Endodermal cell (in vitro differentiated cells): ENCODE data around the gene MXRA7. TPM values are rescaled to one million over a fixed set of nuclear protein-coding genes. Genes with fewer than 3 reads are reported as not detected.

Source experiments
- DNase-seq: peaks from one replicate; pipeline ENCODE4 v3.0.0-alpha.2; 2017
- H3K27ac ChIP-seq: 2 replicates; pipeline ENCODE4 v1.5.1; 2013; ENCODE audit warnings: mild to moderate bottlenecking, low read depth, low read length, moderate library complexity
- H3K27me3 ChIP-seq: 2 replicates; pipeline ENCODE4 v1.6.1; 2013; ENCODE audit warnings: mild to moderate bottlenecking, low read length, moderate library complexity; ENCODE audit not compliant: insufficient read depth, control insufficient read depth, poor library complexity, severe bottlenecking
- H3K36me3 ChIP-seq: 2 replicates; pipeline ENCODE4 v1.7.0; 2013; ENCODE audit warnings: mild to moderate bottlenecking, low read length, moderate library complexity; ENCODE audit not compliant: control insufficient read depth, insufficient read depth
- H3K4me1 ChIP-seq: one replicate; pipeline ENCODE4 v1.7.0; 2013; ENCODE audit warnings: low read length; ENCODE audit not compliant: control insufficient read depth, insufficient read depth
- H3K4me3 ChIP-seq: 2 replicates; pipeline ENCODE4 v1.5.1; 2013; ENCODE audit warnings: mild to moderate bottlenecking, low read length, moderate library complexity
- H3K9ac ChIP-seq: 2 replicates; pipeline ENCODE4 v1.6.1; 2013; ENCODE audit warnings: mild to moderate bottlenecking, low read length, moderate library complexity; ENCODE audit not compliant: poor library complexity, severe bottlenecking; ENCODE audit errors: extremely low read depth
- H3K9me3 ChIP-seq: 2 replicates; pipeline ENCODE4 v1.6.1; 2013; ENCODE audit warnings: mild to moderate bottlenecking, low read length, moderate library complexity; ENCODE audit not compliant: control insufficient read depth
- H3K27ac Mint-ChIP-seq: 2 replicates; pipeline ENCODE4 v1.8.0; 2020; ENCODE audit warnings: mixed read lengths
- H3K27me3 Mint-ChIP-seq: 2 replicates; pipeline ENCODE4 v1.8.0; 2021; ENCODE audit warnings: mild to moderate bottlenecking, mixed read lengths; ENCODE audit not compliant: insufficient read depth
- H3K36me3 Mint-ChIP-seq: 2 replicates; pipeline ENCODE4 v1.8.0; 2020; ENCODE audit warnings: low read depth, mixed read lengths
- H3K4me1 Mint-ChIP-seq: 2 replicates; pipeline ENCODE4 v1.8.0; 2020; ENCODE audit warnings: mixed read lengths
- H3K4me3 Mint-ChIP-seq: 2 replicates; pipeline ENCODE4 v1.8.0; 2020; ENCODE audit warnings: mild to moderate bottlenecking, moderate library complexity, mixed read lengths
- H3K9me3 Mint-ChIP-seq: 2 replicates; pipeline ENCODE4 v1.8.0; 2020; ENCODE audit warnings: mild to moderate bottlenecking, mixed read lengths
- WGBS, 2 experiments: methylation state at CpG; one replicate each; pipeline versions ENCODE4 v1.1.5 to v1.1.7; 2013; ENCODE audit warnings: missing lambda C conversion rate in 2 of 2, mixed read lengths in 1 of 2; ENCODE audit not compliant: insufficient coverage in 1 of 2, insufficient read length in 1 of 2; 5-methylcytosine and 5-hydroxymethylcytosine counted together
- total RNA-seq, 2 donors: library from RNA; stranded (reverse); fragmentation: NEBNext Ultra II Directional in 1 of 2; extraction: Animal tissue kit (Norgen Biotek cat#: 25700) in 1 of 2; gene quantifications; 2 replicates in 1 of 2; 3 replicates in 1 of 2; pipeline ENCODE4 v1.2.1, GENCODE V29; 2021
- TF ChIP-seq, protein P1 (sequence below): fragments of 200-600 bp; sonication (generic); conservative IDR thresholded peaks from 2 replicates; pipeline ENCODE4 v1.5.0; 2021; ENCODE audit warnings: antibody characterized with exemption, mild to moderate bottlenecking

MXRA7 gene
- total RNA-seq, 2 donors from 2014 or later, result 61.6 to 77.1 TPM

GRCh38 chr17:76645481-76645880 lies 65.3 kb downstream of the MXRA7 start:
- H3K9me3 Mint-ChIP-seq, result no peaks in the 10 kb centered on the region
- no peak overlapping the region for H3K4me3 ChIP-seq
- H3K27me3 Mint-ChIP-seq, result peaks cover 9% of the 10 kb centered on the region
- H3K4me1 Mint-ChIP-seq, result peaks cover 8% of the 10 kb centered on the region
- no peak overlapping the region for H3K27ac Mint-ChIP-seq
- H3K27ac ChIP-seq, result no peak overlapping the region
- no peak for DNase-seq
- no peaks in the 10 kb centered on the region for H3K9me3 ChIP-seq
- no peaks in the 10 kb centered on the region for H3K36me3 ChIP-seq
- H3K36me3 Mint-ChIP-seq, result no peaks in the 10 kb centered on the region
- no peak overlapping the region for H3K9ac ChIP-seq
- peaks cover 4% of the 10 kb centered on the region for H3K4me1 ChIP-seq
- TF ChIP-seq, protein P1, sequence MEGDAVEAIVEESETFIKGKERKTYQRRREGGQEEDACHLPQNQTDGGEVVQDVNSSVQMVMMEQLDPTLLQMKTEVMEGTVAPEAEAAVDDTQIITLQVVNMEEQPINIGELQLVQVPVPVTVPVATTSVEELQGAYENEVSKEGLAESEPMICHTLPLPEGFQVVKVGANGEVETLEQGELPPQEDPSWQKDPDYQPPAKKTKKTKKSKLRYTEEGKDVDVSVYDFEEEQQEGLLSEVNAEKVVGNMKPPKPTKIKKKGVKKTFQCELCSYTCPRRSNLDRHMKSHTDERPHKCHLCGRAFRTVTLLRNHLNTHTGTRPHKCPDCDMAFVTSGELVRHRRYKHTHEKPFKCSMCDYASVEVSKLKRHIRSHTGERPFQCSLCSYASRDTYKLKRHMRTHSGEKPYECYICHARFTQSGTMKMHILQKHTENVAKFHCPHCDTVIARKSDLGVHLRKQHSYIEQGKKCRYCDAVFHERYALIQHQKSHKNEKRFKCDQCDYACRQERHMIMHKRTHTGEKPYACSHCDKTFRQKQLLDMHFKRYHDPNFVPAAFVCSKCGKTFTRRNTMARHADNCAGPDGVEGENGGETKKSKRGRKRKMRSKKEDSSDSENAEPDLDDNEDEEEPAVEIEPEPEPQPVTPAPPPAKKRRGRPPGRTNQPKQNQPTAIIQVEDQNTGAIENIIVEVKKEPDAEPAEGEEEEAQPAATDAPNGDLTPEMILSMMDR, result no peak
- no peaks in the 10 kb centered on the region for H3K27me3 ChIP-seq
- no peak overlapping the region for H3K4me3 Mint-ChIP-seq
- WGBS, 2 experiments, result 72 to 73% methylated on average over 4 to 5 of the region's 5 CpGs

DNA sequence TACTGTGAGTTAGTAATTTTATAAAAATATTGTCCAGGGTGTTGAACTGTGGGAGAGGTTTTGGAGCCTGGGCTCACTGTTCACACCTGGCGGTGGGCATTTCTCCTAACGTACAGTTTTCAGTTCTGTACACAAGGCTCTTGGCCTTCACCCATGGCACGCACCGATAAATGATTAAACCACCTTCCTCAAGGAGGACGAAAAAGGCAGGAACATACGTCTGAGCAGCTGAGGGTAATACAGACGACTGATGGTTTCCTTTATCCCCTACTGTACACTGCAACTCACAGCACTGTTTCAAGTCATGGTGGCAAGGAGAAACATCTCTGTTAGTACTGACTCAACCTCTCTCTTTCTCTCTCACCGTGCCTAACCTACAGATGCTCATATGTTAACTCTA lies 65.8 kb downstream of the MXRA7 start:
- Mint-ChIP-seq H3K27me3 (peaks cover 9% of the 10 kb centered on the region), H3K27ac (no peak overlapping the region)
- 93 to 98% methylated on average over 6 to 8 of the region's 8 CpGs for whole genome bisulfite sequencing, 2 experiments

DNA sequence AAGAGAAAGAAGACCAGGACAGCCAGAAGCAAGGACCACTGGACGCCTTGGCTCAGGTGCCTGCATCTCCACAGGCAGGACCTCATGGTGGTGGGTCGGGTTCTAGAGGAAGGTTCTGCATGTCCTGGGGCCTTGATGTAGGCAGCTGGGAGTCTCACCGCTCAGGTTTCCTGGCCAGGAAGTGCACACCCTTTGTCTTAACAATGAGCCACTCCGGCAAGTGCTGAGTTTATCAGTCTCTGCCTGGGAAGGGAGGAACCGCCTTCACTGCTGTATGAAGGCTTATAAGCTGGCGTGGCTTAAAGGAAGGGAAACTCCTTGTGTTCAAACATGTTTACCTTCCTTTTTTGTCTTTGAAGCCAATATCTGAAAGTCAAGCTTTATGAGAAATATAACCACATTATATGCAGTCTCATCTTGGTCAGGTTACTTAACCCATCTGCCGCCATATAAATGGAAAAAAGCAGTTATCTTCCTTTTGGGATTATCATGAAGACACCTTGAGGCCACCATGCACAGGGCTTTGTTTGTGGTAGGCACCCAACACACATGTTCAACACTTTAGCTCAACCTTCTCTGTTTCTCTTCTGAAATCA lies 67.1 kb downstream of the MXRA7 start, which contains the start of gene ST6GALNAC1:
TSS of gene ST6GALNAC1 (minus strand) at position 205 of the 596 bp plus-strand sequence. CDS start at position 86, 119 bp downstream.
- Mint-ChIP-seq H3K4me1 (peaks cover 17% of the 10 kb centered on the region), H3K4me3 (no peak within 1 kb of the TSS), H3K27me3 (peaks cover 9% of the 10 kb centered on the region), H3K27ac (no peak within 1 kb of the TSS), H3K36me3 (no peaks in the 10 kb centered on the region), H3K9me3 (no peaks in the 10 kb centered on the region)
- WGBS, 2 experiments, result 80 to 92% methylated on average over 5 to 7 of the region's 7 CpGs
- H3K9me3 ChIP-seq, result no peaks in the 10 kb centered on the region
- no peak within 1 kb of the TSS for H3K4me3 ChIP-seq
- no peaks in the 10 kb centered on the region for H3K27me3 ChIP-seq
- no peak within 1 kb of the TSS for H3K27ac ChIP-seq
- H3K9ac ChIP-seq, result no peak within 1 kb of the TSS
- H3K4me1 ChIP-seq, result peaks cover 7% of the 10 kb centered on the region
- TF ChIP-seq, protein P1, result no peak
- DNase-seq, result no peak
- H3K36me3 ChIP-seq, result no peaks in the 10 kb centered on the region

More for the DNA sequence above, 65.8 kb downstream of the MXRA7 start:
- H3K4me3 Mint-ChIP-seq, result no peak overlapping the region
- Histone ChIP-seq H3K36me3 (no peaks in the 10 kb centered on the region), H3K27me3 (no peaks in the 10 kb centered on the region), H3K9me3 (no peaks in the 10 kb centered on the region), H3K4me1 (peaks cover 7% of the 10 kb centered on the region), H3K27ac (no peak overlapping the region), H3K4me3 (no peak overlapping the region), H3K9ac (no peak overlapping the region)
- H3K9me3 Mint-ChIP-seq, result no peaks in the 10 kb centered on the region
- H3K36me3 Mint-ChIP-seq, result no peaks in the 10 kb centered on the region
- TF ChIP-seq, protein P1, result no peak
- no peak for DNase-seq
- peaks cover 11% of the 10 kb centered on the region for H3K4me1 Mint-ChIP-seq
